ENCODE data around the gene DUSP9. TPM values are rescaled to one million over a fixed set of nuclear protein-coding genes. Genes with fewer than 3 reads are reported as not detected.

DUSP9 gene
- polyA plus RNA-seq (2011; rRNA removed) (0.04 and 0.06 TPM in 2 replicates), polyA minus RNA-seq (2011; rRNA and poly(A)+ RNA removed) (not detected in 2 replicates)

- TF ChIP-seq, protein P1, sequence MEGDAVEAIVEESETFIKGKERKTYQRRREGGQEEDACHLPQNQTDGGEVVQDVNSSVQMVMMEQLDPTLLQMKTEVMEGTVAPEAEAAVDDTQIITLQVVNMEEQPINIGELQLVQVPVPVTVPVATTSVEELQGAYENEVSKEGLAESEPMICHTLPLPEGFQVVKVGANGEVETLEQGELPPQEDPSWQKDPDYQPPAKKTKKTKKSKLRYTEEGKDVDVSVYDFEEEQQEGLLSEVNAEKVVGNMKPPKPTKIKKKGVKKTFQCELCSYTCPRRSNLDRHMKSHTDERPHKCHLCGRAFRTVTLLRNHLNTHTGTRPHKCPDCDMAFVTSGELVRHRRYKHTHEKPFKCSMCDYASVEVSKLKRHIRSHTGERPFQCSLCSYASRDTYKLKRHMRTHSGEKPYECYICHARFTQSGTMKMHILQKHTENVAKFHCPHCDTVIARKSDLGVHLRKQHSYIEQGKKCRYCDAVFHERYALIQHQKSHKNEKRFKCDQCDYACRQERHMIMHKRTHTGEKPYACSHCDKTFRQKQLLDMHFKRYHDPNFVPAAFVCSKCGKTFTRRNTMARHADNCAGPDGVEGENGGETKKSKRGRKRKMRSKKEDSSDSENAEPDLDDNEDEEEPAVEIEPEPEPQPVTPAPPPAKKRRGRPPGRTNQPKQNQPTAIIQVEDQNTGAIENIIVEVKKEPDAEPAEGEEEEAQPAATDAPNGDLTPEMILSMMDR (IDR thresholded peaks at IDR 0.05; ENCODE audit: insufficient read depth, low read depth, low read length) = no peak
- DNase-seq (ENCODE audit: low read depth) = no peak
- H3K27me3 ChIP-seq (ENCODE audit: control insufficient read depth, insufficient read depth, low read length) = peaks cover 24% of the 10 kb centered on the region
- ChIA-PET CTCF (interaction anchor here (0.6 to 2.1 kb wide), 5 partner anchors 11 to 107 kb away, joined by 3 to 8 read pairs (median 3); no protein-coding TSS in a partner anchor), POLR2A (no interaction called here)
- no peaks in the 10 kb centered on the region for H3K36me3 ChIP-seq (ENCODE audit: control insufficient read depth, insufficient read depth, low read length)
- H3K4me3 ChIP-seq (ENCODE audit: low read depth, low read length) = no peak within 1 kb of the TSS
These were observed at the start of gene DUSP9 for GRCh38 chrX:153646620-153647373. Gene DUSP9 (plus strand): TSS chrX:153647203. CDS start chrX:153647954, 751 bp downstream.

DNA sequence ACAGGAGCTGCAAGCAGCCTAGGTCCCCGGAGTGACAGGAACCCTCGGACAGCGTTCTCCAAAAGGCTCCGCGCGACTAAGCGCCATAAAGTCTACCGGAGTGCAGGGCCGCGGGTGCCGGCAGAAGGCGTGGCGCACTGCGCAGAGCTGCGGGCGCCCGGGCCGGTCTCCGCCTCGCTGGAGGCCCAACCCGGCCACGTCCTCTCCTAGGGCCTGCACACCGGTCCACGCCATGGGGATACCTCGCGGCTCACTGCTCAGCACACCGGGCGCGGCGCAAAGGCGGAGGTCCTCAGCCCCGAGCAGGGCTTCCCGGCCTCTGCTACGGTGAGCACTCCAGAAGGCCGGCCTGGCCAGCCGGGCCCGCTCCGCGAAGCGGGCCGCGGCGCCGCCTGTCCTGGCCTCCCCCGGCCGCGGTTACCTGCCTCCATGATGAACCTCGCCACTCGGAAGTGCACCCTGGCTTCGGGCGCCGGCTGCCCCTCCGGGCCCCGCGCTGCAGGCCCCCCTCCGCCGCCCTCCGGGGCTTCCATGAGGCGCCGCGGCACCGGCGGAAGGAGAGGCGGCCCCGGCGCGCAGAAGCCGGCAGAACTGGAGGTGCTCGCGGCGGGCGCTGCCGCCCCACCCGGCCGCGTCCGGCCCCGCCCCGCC lies 48.3 kb upstream of the DUSP9 start, which contains the start of gene CCNQ:
Gene CCNQ (minus strand): TSS at position 599 of the 651 bp plus-strand sequence. CDS start 66 bp downstream, at position 533.
- TF ChIP-seq, protein P1 (IDR thresholded peaks at IDR 0.05; ENCODE audit: insufficient read depth, low read depth, low read length) = no peak
- DNase-seq (ENCODE audit: low read depth) = no peak
- Histone ChIP-seq H3K27me3 (ENCODE audit: control insufficient read depth, insufficient read depth, low read length) (no peaks in the 10 kb centered on the region), H3K36me3 (ENCODE audit: control insufficient read depth, insufficient read depth, low read length) (peaks cover 3% of the 10 kb centered on the region; the same call in 1 of the 2 replicates), H3K4me3 (ENCODE audit: low read depth, low read length) (peak within 1 kb of the TSS; percentile 69)
- ChIA-PET CTCF (interaction anchor here (1.7 to 2.1 kb wide), 2 partner anchors 15 to 60 kb away, joined by 3 to 4 read pairs; no protein-coding TSS in a partner anchor), POLR2A (no interaction called here)

GRCh38 chrX:153599192-153600031 lies 47.6 kb upstream of the DUSP9 start:
- TF ChIP-seq, protein P1 (IDR thresholded peaks at IDR 0.05; ENCODE audit: insufficient read depth, low read depth, low read length) = no peak

DNA sequence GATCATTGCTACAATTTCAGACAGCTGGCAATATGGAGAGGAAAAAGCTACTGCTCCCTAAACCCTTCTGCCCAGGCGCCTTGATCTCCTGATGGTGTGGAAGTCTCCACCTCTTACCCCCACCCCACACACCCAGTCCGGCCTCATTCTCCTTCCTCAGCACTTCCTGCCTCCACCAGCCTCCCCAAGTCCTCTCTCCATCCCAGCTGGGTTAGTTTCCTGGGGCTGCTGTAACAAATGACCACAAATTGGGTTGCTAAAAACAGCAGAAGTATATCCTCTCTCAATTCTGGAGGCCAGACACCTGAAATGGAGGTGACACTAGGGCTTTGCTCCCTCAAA lies 47.0 kb upstream of the DUSP9 start:
- CTCF ChIA-PET = interaction anchor here (0.8 to 2.4 kb wide), 5 partner anchors 10 to 109 kb away, joined by 3 to 15 read pairs (median 3); no protein-coding TSS in a partner anchor
- no peak for DNase-seq (ENCODE audit: low read depth)
- H3K36me3 ChIP-seq (ENCODE audit: control insufficient read depth, insufficient read depth, low read length) = no peaks in the 10 kb centered on the region
- POLR2A ChIA-PET = no interaction called here
- TF ChIP-seq, protein P1 (IDR thresholded peaks at IDR 0.05; ENCODE audit: insufficient read depth, low read depth, low read length) = no peak
- peak overlapping the region; percentile 69 for H3K4me3 ChIP-seq (ENCODE audit: low read depth, low read length)
- no peaks in the 10 kb centered on the region for H3K27me3 ChIP-seq (ENCODE audit: control insufficient read depth, insufficient read depth, low read length)

More at GRCh38 chrX:153599192-153600031, 47.6 kb upstream of the DUSP9 start:
- peak overlapping the region; percentile 69 for H3K4me3 ChIP-seq (ENCODE audit: low read depth, low read length)
- CTCF ChIA-PET = interaction anchor here (0.8 to 2.4 kb wide), 5 partner anchors 10 to 109 kb away, joined by 3 to 15 read pairs (median 3); no protein-coding TSS in a partner anchor
- POLR2A ChIA-PET = no interaction called here
- no peaks in the 10 kb centered on the region for H3K36me3 ChIP-seq (ENCODE audit: control insufficient read depth, insufficient read depth, low read length)
- DNase-seq (ENCODE audit: low read depth) = peak; percentile 26
- no peaks in the 10 kb centered on the region for H3K27me3 ChIP-seq (ENCODE audit: control insufficient read depth, insufficient read depth, low read length)

Data from BJ (cell line).